Colon (tissue), 2 donors: Measurements from ENCODE around the gene SMOC1.

Source experiments
- FAIRE-seq: peaks from 2 replicates; lab custom pipeline; 2012; peaks lifted over from hg19 to GRCh38; lab: Jason Lieb, UNC
- donor health status: control.
- donor health status: control.

Gene SMOC1

GRCh38 chr14:70011708-70012107 lies 132.5 kb downstream of the SMOC1 start:
- no peak for FAIRE-seq

GRCh38 chr14:70013271-70013873 lies 134.2 kb downstream of the SMOC1 start:
- no peak for FAIRE-seq

- no peak for FAIRE-seq
These were observed 135.3 kb downstream of the SMOC1 start for GRCh38 chr14:70014406-70015095.

GRCh38 chr14:70018230-70018629 lies 139.0 kb downstream of the SMOC1 start:
- FAIRE-seq: no peak

GRCh38 chr14:70018713-70019211 lies 139.5 kb downstream of the SMOC1 start:
- FAIRE-seq: no peak

GRCh38 chr14:70019695-70020094 lies 140.5 kb downstream of the SMOC1 start:
- FAIRE-seq: no peak

- no peak for FAIRE-seq
These were observed 141.3 kb downstream of the SMOC1 start for GRCh38 chr14:70020352-70021170.

- no peak for FAIRE-seq
These were observed 142.5 kb downstream of the SMOC1 start for GRCh38 chr14:70021548-70022220.

GRCh38 chr14:70022771-70023445 lies 143.7 kb downstream of the SMOC1 start:
- FAIRE-seq: no peak

GRCh38 chr14:70023871-70024270 lies 144.7 kb downstream of the SMOC1 start:
- no peak for FAIRE-seq

- FAIRE-seq: no peak
These were observed 148.7 kb downstream of the SMOC1 start for GRCh38 chr14:70027785-70028428.

GRCh38 chr14:70029296-70030132 lies 150.3 kb downstream of the SMOC1 start:
- FAIRE-seq: no peak

GRCh38 chr14:70032016-70032415 lies 152.8 kb downstream of the SMOC1 start:
- no peak for FAIRE-seq

- no peak for FAIRE-seq
These were observed 153.2 kb downstream of the SMOC1 start for GRCh38 chr14:70032447-70032846.

GRCh38 chr14:70033116-70033515 lies 153.9 kb downstream of the SMOC1 start:
- no peak for FAIRE-seq

- no peak for FAIRE-seq
These were observed 154.3 kb downstream of the SMOC1 start for GRCh38 chr14:70033561-70033960.

GRCh38 chr14:70034257-70034656 lies 155.0 kb downstream of the SMOC1 start:
- FAIRE-seq: no peak

- no peak for FAIRE-seq
These were observed 157.4 kb downstream of the SMOC1 start for GRCh38 chr14:70036665-70037064.

- FAIRE-seq: no peak
These were observed 163.8 kb downstream of the SMOC1 start for GRCh38 chr14:70043001-70043400.

GRCh38 chr14:70045310-70045709 lies 166.1 kb downstream of the SMOC1 start:
- FAIRE-seq: no peak
